Right forelimb (tissue), 1 donor: ENCODE results near the gene KCNQ5.
"Not testable (repeated sequence)": the region's sequence is repeated elsewhere in the genome, so short reads cannot be mapped to it uniquely, and the experiment has no call there.

Experiments
- DNase-seq: peaks from one replicate; pipeline ENCODE4 v3.0.0-alpha.2; 2018

KCNQ5 gene

GRCh38 chr6:72621291-72622093, at the start of gene KCNQ5:
Gene KCNQ5 (plus strand): TSS chr6:72622064.
- peak; percentile 65 for DNase-seq

GRCh38 chr6:72579865-72580264, 42.0 kb upstream of the KCNQ5 start:
- no peak for DNase-seq

DNA sequence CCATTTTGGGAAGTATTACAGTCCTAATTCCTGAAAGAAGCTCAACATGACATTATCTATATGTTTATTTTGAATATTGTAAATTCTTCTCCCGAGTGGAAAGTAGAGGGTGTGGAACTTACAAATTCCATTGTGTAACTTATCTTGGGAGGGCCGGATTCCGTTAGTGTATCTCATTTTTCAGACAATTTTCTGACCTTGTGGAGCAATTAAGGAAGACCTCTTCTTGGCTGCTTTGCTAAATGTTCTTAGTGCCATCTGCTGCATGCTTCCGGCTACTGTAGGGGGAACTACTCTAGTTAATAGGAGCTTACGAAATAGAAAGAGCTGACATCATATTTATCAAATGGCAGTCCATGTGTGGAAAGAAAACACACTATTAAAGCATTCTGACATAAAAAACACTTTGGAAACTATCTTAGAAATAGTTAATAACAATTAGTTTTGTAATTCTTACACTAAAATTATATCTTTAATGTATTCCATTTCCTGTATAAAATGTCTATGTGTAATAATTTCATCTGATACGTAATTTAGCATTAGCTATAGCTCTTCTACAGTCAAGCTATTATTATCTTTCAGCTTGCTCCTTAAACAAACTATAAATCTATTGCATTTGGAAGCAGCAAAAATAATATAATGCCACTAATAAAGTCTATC, 41.5 kb upstream of the KCNQ5 start:
- DNase-seq = no peak

GRCh38 chr6:72580950-72581349, 40.9 kb upstream of the KCNQ5 start:
- DNase-seq = not testable (repeated sequence)

DNA sequence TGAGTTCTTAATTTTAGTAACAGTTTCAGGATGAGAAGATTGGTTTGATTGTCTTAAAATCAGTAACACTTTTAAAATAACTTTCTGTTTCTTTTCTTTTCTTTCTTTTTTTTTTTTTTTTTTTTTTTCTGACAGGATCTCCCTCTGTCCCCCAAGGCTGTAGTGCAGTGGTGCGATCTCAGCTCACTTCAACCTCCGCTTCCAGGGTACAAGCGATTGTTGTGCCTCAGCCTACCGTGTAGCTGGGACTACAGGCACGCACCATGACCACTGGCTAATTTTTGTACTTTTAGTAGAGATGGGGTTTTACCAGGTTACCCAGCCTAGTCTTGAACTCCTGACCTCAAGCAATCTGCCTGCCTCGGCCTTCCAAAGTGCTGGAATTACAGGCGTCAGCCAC, 33.7 kb upstream of the KCNQ5 start:
- DNase-seq = no peak

DNA sequence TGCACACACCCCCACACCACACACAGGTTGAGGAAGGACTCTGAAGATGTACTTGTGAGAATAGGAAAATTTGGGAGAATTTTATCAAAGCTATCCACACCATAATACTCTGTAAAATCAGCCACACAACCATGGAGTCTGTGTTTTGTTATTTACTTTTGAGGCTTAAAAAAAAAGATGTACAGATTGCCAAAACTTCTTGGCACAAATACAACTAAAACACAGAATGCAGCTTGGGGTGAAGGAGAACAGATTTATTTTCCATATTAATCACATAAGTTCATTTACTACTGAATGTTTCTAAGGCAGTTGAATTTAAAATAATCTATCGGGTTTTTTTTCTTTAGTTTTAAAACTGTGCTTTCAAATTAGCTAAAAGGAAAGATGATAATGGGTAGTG, 32.8 kb upstream of the KCNQ5 start:
- no peak for DNase-seq

- DNase-seq = no peak
Observed at GRCh38 chr6:72595812-72596211, 26.1 kb upstream of the KCNQ5 start.

DNA sequence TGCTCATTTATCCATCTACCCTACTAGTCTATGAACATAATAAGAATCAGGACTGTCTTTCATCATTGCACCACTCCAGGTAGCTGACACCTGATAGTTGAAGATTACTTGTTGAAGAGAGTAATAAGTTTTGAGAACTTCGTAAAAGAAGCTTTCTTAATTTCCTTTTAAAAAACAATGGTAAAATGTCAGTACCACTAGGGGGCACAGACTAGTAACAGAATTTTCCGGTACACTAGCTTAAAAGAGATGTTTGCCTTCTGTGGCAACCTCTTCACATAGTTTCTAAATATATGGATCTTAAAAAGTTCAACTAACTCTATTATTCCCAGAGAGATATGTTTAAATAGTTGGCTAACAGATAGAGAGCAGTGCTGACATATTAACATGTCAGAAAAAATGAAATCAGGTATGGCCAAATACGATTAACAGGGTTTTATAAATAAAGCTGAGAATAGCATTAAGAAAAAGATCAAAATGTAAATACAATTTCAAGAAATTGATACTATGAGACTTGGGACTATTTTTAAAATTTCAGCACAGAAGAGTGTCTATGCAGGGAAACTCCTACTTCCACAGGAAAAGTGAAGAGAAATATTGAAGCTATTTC, 5.4 kb upstream of the KCNQ5 start:
- DNase-seq = no peak

GRCh38 chr6:72617721-72618120, 4.1 kb upstream of the KCNQ5 start:
- no peak for DNase-seq

DNA sequence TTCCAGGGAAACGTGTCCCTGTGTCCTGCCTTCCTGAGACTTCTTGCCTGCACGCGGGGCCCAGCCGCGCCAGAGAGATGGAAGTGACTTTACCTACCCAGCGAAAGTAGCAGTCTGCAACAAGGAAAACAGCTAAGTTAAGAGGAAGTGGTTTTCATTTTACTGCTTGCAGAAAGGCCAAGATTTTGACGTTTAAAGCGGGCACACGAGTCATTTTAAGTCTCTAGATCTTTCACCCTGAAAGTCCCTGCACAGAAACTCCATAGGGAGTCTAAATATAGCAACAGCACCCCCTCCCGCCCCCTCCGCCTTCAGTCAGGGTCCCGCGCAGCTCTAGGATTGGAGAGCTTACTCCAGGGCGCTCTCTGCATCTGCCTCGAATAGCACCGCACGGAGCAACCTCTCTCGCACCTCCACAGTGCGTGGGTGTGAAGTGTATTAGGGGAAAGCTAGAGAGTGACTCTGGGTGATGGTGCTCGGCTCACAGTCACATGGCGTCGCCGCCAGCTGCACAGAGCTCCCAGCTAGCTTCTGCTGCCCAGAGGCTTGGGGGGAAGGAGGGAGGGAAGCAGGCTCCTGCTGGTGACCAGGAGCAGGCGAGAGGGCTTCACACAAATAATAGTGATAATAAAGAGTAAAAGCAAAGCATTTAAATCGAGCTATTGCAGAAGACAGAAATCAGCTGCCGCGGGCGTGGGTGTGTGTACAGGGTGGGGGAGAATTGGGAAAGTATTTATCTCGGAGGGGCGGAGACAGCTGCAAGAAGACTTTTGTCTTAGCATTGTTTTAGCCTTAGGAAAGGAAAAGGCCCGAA, 1.8 kb upstream of the KCNQ5 start:
- DNase-seq = peak; percentile 58

DNA sequence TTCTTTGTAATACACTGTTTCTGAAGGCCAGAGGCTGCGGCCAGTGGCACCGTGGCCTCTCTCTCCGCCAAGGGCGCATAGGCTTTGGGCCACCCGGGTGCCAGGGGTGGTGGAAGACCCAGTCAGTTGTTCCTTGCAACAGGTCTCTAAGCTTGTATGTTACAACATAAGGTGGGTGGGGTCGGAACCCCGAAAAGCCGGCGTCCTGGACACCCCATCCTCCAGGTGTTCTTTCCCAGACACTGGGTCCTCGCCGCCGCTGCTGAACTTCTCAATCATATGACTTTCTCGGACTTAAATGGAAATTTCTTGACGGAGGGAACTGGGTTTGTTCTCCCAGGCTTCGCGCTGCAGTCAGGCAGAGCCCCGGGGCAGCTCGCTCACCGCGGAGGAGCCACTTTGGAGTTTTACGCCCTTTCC, 983 bp upstream of the KCNQ5 start:
- no peak for DNase-seq

- peak; percentile 73 for DNase-seq
Observed at GRCh38 chr6:72622094-72622940, 453 bp downstream of the KCNQ5 start.

DNA sequence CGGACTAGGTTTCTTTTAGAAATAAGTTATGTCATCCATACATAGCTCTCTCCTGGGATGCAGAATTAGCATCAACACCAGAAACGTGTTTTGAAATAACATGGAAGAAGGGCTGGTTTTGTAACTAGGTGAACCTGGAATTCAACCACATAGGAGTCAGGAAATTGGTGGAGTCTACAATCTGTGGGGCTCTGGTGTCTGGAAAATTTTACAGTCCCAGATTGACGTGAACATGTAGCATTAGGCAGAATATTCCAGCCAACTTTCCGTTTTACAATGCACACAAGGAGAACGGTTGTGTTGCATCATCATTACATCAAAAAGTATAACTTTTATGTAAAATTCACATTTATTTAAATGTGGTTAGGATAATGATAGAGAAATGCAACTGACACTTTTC, 1.9 kb downstream of the KCNQ5 start:
- DNase-seq = no peak

- no peak for DNase-seq
Observed at GRCh38 chr6:72624557-72625160, 2.8 kb downstream of the KCNQ5 start.

DNA sequence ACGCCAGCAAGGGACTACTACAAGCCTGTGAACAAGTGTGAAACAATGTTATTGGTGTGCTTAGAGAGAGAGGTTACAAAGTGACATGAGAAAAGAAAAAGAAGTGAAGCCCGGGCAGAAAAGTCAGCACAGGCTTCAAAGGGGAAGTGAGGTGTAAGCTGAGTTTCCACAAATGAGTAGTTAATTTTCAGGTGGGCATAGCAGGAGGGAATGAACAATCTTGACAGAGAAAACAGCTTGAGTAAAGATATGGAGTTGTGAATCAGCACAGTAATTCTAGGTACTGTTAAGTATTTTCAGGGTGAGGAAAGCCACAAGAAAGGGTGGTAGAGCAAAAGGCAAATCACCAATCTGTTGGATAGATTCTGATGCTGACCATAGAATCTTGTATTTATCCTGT, 4.3 kb downstream of the KCNQ5 start:
- no peak for DNase-seq

GRCh38 chr6:72627539-72627938, 5.7 kb downstream of the KCNQ5 start:
- no peak for DNase-seq

DNA sequence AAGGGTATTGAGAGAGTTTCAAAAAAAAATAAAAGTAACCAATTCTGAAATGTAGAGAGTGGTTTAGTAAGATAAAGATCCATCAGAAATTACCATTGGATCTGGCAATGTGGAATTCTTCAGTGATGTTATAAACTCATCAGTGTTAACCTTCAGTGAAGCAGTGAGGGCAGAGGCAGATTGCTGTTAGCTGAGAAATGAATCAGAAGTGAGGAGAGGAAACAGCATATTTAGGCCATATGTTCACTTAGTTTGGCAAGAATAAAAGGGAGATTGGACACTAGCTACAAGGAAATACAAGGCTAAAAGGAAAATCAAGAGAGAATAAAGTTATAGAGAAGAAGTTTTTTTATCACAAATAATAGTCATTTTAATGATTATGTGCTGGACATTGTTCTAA, 9.6 kb downstream of the KCNQ5 start:
- no peak for DNase-seq

GRCh38 chr6:72635636-72636035, 13.8 kb downstream of the KCNQ5 start:
- DNase-seq = no peak

- DNase-seq = no peak
Observed at GRCh38 chr6:72636215-72636614, 14.4 kb downstream of the KCNQ5 start.

GRCh38 chr6:72636786-72637185, 14.9 kb downstream of the KCNQ5 start:
- no peak for DNase-seq

DNA sequence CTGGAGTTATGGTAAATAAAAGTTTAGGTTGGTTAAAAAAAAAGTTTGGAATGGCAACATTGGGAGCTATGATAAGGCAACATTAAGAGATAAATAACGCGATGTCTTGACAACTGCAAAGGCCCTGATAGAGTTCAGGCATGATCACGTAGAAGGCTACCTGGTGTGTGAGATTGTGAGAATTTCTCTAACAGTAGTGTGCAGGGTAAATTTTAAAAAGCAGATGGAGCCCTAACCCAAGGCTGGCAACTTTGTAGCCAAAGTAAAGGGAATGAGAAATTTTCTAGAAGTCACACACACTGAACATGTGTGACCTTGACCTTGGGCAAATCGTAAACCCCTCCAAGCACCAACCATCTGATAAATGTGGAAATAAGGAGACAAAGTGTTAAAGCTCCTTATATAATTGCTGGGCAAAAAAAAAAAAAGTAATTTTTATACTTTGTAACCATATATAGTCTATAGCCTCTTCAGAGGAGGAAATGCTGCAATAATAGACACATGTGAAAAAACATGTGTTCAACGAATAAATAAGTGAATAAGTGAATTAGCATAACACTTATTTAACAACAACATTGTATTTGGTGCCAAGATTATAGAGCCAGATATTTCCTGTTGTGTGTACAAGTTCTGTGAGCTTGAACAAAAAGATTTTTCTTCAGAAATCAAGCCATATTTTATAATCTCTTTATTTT, 18.2 kb downstream of the KCNQ5 start:
- no peak for DNase-seq
